GM23338 (cell line): ENCODE results near the gene PBX3. TPM values are rescaled to one million over a fixed set of nuclear protein-coding genes. Genes with fewer than 3 reads are reported as not detected.

Experiments
- ATAC-seq: fragments of 200-7000 bp; cut with Tn5 transposase; 3 replicates; pipeline ENCODE4 v1.9.1; 2020
- DNase-seq: peaks from one replicate; pipeline ENCODE4 v3.0.0-alpha.2; 2015; ENCODE audit warnings: low spot score
- H2AFZ ChIP-seq: fragments of 200-600 bp; sonication (generic); 2 replicates; pipeline ENCODE4 v1.8.0; 2016; ENCODE audit warnings: antibody characterized with exemption, mild to moderate bottlenecking, moderate library complexity
- H3F3A ChIP-seq: fragments of 200-600 bp; sonication (generic); replicated peaks from 2 replicates; pipeline ENCODE4 v1.8.0; 2017; ENCODE audit warnings: antibody characterized with exemption, mixed run types, low read depth
- H3K27ac ChIP-seq: fragments of 200-600 bp; sonication (generic); 2 replicates; pipeline ENCODE4 v1.6.1; 2016; ENCODE audit warnings: low read depth
- H3K27me3 ChIP-seq: fragments of 200-600 bp; sonication (generic); 2 replicates; pipeline ENCODE4 v1.8.0; 2016; ENCODE audit warnings: mild to moderate bottlenecking, mixed run types, moderate library complexity; ENCODE audit not compliant: insufficient read depth
- H3K36me3 ChIP-seq: fragments of 200-600 bp; sonication (generic); 2 replicates; pipeline ENCODE4 v1.8.0; 2016; ENCODE audit warnings: mild to moderate bottlenecking; ENCODE audit not compliant: insufficient read depth
- H3K4me1 ChIP-seq: fragments of 200-600 bp; sonication (generic); 2 replicates; pipeline ENCODE4 v1.8.0; 2016; ENCODE audit warnings: mild to moderate bottlenecking, moderate library complexity; ENCODE audit not compliant: insufficient read depth
- H3K4me2 ChIP-seq: fragments of 200-600 bp; sonication (generic); 2 replicates; pipeline ENCODE4 v1.7.1; 2017; ENCODE audit warnings: mixed run types
- H3K4me3 ChIP-seq: fragments of 200-600 bp; sonication (generic); 2 replicates; pipeline ENCODE4 v1.6.1; 2016; ENCODE audit warnings: mixed run types
- H3K79me2 ChIP-seq: fragments of 200-600 bp; sonication (generic); replicated peaks from 2 replicates; pipeline ENCODE4 v1.8.0; 2017; ENCODE audit warnings: mild to moderate bottlenecking; ENCODE audit not compliant: insufficient read depth
- H3K9me2 ChIP-seq: fragments of 200-600 bp; sonication (generic); 2 replicates; pipeline ENCODE4 v1.8.0; 2017; ENCODE audit not compliant: insufficient read depth
- H4K20me1 ChIP-seq: fragments of 200-600 bp; sonication (generic); replicated peaks from 2 replicates; pipeline ENCODE4 v1.8.0; 2017; ENCODE audit warnings: mild to moderate bottlenecking; ENCODE audit not compliant: insufficient read depth
- H3K27ac Mint-ChIP-seq: 2 replicates; pipeline ENCODE4 v1.8.0; 2020; ENCODE audit warnings: inconsistent platforms, mild to moderate bottlenecking, moderate library complexity, mixed read lengths
- H3K27me3 Mint-ChIP-seq: 3 replicates; pipeline ENCODE4 v1.8.0; 2022; ENCODE audit warnings: low read depth, mild to moderate bottlenecking, moderate library complexity, mixed read lengths, inconsistent platforms; ENCODE audit not compliant: insufficient read depth, poor library complexity
- H3K36me3 Mint-ChIP-seq: 3 replicates; pipeline ENCODE4 v1.8.0; 2021; ENCODE audit warnings: low read depth, mild to moderate bottlenecking, inconsistent platforms, moderate library complexity, mixed read lengths
- H3K4me1 Mint-ChIP-seq: 3 replicates; pipeline ENCODE4 v1.8.0; 2020; ENCODE audit warnings: mild to moderate bottlenecking, inconsistent platforms, mixed read lengths
- H3K4me3 Mint-ChIP-seq: 3 replicates; pipeline ENCODE4 v1.8.0; 2021; ENCODE audit warnings: moderate library complexity, mild to moderate bottlenecking, inconsistent platforms, mixed read lengths
- H3K9me3 Mint-ChIP-seq: 3 replicates; pipeline ENCODE4 v1.8.0; 2020; ENCODE audit warnings: moderate library complexity, mild to moderate bottlenecking, inconsistent platforms, mixed read lengths
- CREB1 ChIP-seq: fragments of 250-450 bp; sonication (Bioruptor Pico); IDR thresholded peaks from 2 replicates; pipeline ENCODE4 v1.5.0; 2020; ENCODE audit warnings: low read depth, mild to moderate bottlenecking, moderate library complexity
- EZH2 ChIP-seq: fragments of 200-600 bp; sonication (generic); IDR thresholded peaks from one replicate; pipeline ENCODE4 v1.8.0; 2017; ENCODE audit warnings: antibody characterized with exemption, mild to moderate bottlenecking, low read depth; ENCODE audit not compliant: unreplicated experiment
- EZH2phosphoT487 ChIP-seq: fragments of 200-600 bp; sonication (generic); IDR thresholded peaks from one replicate; pipeline ENCODE4 v1.8.1; 2018; ENCODE audit warnings: antibody characterized with exemption; ENCODE audit not compliant: unreplicated experiment
- JUNB ChIP-seq: IDR thresholded peaks from one replicate; pipeline ENCODE4 v1.6.1; 2016; ENCODE audit warnings: antibody characterized with exemption; ENCODE audit not compliant: unreplicated experiment
- NANOG ChIP-seq: IDR thresholded peaks from 2 replicates; pipeline ENCODE4 v1.6.1; 2016; ENCODE audit warnings: antibody characterized with exemption, borderline replicate concordance
- POLR2AphosphoS5 ChIP-seq: IDR thresholded peaks from 2 replicates; pipeline ENCODE4 v1.6.1; 2016; ENCODE audit warnings: antibody characterized with exemption, low read depth
- STAT1 ChIP-seq: IDR thresholded peaks from one replicate; pipeline ENCODE4 v1.6.1; 2016; ENCODE audit warnings: antibody characterized with exemption; ENCODE audit not compliant: unreplicated experiment
- ZNF114 ChIP-seq: fragments of 250-450 bp; sonication (Bioruptor Pico); IDR thresholded peaks from 2 replicates; pipeline ENCODE4 v1.5.0; 2020; ENCODE audit warnings: mild to moderate bottlenecking, moderate library complexity
- ZNF331 ChIP-seq: fragments of 250-450 bp; sonication (Bioruptor Pico); IDR thresholded peaks from 2 replicates; pipeline ENCODE4 v1.5.0; 2020; ENCODE audit warnings: low read depth, mild to moderate bottlenecking, moderate library complexity
- polyA plus RNA-seq: library from polyadenylated mRNA; unstranded; fragments of >200 nt; fragmentation: Nextera tagmentation; extraction: Ambion mirVana; gene quantifications from 2 replicates; pipeline ENCODE4 v1.2.1, GENCODE V29; 2016
- total RNA-seq: library from RNA; depleted of rRNA; stranded (reverse); fragments of >200 nt; shearing (Covaris generic); gene quantifications from 2 replicates; pipeline ENCODE4 v1.2.3, GENCODE V29; 2014
- TF ChIP-seq, protein P1 (sequence below): IDR thresholded peaks from 2 replicates; pipeline ENCODE4 v1.6.1; 2016; ENCODE audit warnings: antibody characterized with exemption
- TF ChIP-seq, protein P2 (sequence below), 2 experiments: fragments of 200-600 bp in 1 of 2; sonication (generic) in 1 of 2; conservative IDR thresholded peaks; 2 replicates each; pipeline versions ENCODE4 v1.5.1 to v1.6.1; 2016 to 2017; ENCODE audit warnings: antibody characterized with exemption in 2 of 2, low read depth in 2 of 2, mild to moderate bottlenecking in 2 of 2, moderate library complexity in 1 of 2
- TF ChIP-seq, protein P3 (sequence below): IDR thresholded peaks from one replicate; pipeline ENCODE4 v1.6.1; 2018; ENCODE audit warnings: antibody characterized with exemption; ENCODE audit not compliant: unreplicated experiment
- TF ChIP-seq, protein P4 (sequence below): fragments of 250-450 bp; sonication (Bioruptor Pico); IDR thresholded peaks from 2 replicates; pipeline ENCODE4 v1.5.0; 2020; ENCODE audit warnings: mild to moderate bottlenecking, moderate library complexity

PBX3 gene
- total and polyA plus RNA-seq, 2 experiments from 2014 or later: 28.9 to 50.5 TPM

DNA sequence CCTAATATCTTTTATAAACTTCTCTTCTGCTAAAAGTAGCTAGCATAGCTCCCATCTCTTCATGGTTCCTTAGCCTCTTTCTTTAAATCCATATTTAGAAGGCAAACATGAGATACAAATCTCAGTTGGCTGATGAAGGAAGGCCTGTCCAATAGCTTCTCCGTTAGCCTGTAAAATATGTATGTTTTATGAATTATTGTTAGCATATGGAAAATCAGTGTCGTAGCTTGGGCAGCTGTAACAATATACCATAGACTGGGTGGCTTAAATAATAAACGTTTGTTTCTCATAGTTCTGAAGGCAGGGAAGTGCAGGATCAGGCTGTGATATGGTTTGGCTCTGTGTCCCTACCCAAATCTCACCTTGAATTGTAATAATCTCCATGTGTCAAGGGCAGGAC, 63.8 kb downstream of the PBX3 start:
- TF ChIP-seq POLR2AphosphoS5: no peak
- no peak for TF ChIP-seq ZNF114 (CRISPR knock-in tag)
- no peak for TF ChIP-seq STAT1
- no peak for TF ChIP-seq JUNB
- TF ChIP-seq, protein P1, sequence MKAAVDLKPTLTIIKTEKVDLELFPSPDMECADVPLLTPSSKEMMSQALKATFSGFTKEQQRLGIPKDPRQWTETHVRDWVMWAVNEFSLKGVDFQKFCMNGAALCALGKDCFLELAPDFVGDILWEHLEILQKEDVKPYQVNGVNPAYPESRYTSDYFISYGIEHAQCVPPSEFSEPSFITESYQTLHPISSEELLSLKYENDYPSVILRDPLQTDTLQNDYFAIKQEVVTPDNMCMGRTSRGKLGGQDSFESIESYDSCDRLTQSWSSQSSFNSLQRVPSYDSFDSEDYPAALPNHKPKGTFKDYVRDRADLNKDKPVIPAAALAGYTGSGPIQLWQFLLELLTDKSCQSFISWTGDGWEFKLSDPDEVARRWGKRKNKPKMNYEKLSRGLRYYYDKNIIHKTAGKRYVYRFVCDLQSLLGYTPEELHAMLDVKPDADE: no peak
- TF ChIP-seq, protein P2, sequence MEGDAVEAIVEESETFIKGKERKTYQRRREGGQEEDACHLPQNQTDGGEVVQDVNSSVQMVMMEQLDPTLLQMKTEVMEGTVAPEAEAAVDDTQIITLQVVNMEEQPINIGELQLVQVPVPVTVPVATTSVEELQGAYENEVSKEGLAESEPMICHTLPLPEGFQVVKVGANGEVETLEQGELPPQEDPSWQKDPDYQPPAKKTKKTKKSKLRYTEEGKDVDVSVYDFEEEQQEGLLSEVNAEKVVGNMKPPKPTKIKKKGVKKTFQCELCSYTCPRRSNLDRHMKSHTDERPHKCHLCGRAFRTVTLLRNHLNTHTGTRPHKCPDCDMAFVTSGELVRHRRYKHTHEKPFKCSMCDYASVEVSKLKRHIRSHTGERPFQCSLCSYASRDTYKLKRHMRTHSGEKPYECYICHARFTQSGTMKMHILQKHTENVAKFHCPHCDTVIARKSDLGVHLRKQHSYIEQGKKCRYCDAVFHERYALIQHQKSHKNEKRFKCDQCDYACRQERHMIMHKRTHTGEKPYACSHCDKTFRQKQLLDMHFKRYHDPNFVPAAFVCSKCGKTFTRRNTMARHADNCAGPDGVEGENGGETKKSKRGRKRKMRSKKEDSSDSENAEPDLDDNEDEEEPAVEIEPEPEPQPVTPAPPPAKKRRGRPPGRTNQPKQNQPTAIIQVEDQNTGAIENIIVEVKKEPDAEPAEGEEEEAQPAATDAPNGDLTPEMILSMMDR (conservative IDR thresholded peaks at IDR 0.05; ENCODE audit: low read depth in 2 of 2): no peak
- no peak for TF ChIP-seq CREB1
- TF ChIP-seq EZH2: no peak
- TF ChIP-seq, protein P3, sequence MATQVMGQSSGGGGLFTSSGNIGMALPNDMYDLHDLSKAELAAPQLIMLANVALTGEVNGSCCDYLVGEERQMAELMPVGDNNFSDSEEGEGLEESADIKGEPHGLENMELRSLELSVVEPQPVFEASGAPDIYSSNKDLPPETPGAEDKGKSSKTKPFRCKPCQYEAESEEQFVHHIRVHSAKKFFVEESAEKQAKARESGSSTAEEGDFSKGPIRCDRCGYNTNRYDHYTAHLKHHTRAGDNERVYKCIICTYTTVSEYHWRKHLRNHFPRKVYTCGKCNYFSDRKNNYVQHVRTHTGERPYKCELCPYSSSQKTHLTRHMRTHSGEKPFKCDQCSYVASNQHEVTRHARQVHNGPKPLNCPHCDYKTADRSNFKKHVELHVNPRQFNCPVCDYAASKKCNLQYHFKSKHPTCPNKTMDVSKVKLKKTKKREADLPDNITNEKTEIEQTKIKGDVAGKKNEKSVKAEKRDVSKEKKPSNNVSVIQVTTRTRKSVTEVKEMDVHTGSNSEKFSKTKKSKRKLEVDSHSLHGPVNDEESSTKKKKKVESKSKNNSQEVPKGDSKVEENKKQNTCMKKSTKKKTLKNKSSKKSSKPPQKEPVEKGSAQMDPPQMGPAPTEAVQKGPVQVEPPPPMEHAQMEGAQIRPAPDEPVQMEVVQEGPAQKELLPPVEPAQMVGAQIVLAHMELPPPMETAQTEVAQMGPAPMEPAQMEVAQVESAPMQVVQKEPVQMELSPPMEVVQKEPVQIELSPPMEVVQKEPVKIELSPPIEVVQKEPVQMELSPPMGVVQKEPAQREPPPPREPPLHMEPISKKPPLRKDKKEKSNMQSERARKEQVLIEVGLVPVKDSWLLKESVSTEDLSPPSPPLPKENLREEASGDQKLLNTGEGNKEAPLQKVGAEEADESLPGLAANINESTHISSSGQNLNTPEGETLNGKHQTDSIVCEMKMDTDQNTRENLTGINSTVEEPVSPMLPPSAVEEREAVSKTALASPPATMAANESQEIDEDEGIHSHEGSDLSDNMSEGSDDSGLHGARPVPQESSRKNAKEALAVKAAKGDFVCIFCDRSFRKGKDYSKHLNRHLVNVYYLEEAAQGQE: no peak
- TF ChIP-seq NANOG: no peak
- TF ChIP-seq, protein P4, sequence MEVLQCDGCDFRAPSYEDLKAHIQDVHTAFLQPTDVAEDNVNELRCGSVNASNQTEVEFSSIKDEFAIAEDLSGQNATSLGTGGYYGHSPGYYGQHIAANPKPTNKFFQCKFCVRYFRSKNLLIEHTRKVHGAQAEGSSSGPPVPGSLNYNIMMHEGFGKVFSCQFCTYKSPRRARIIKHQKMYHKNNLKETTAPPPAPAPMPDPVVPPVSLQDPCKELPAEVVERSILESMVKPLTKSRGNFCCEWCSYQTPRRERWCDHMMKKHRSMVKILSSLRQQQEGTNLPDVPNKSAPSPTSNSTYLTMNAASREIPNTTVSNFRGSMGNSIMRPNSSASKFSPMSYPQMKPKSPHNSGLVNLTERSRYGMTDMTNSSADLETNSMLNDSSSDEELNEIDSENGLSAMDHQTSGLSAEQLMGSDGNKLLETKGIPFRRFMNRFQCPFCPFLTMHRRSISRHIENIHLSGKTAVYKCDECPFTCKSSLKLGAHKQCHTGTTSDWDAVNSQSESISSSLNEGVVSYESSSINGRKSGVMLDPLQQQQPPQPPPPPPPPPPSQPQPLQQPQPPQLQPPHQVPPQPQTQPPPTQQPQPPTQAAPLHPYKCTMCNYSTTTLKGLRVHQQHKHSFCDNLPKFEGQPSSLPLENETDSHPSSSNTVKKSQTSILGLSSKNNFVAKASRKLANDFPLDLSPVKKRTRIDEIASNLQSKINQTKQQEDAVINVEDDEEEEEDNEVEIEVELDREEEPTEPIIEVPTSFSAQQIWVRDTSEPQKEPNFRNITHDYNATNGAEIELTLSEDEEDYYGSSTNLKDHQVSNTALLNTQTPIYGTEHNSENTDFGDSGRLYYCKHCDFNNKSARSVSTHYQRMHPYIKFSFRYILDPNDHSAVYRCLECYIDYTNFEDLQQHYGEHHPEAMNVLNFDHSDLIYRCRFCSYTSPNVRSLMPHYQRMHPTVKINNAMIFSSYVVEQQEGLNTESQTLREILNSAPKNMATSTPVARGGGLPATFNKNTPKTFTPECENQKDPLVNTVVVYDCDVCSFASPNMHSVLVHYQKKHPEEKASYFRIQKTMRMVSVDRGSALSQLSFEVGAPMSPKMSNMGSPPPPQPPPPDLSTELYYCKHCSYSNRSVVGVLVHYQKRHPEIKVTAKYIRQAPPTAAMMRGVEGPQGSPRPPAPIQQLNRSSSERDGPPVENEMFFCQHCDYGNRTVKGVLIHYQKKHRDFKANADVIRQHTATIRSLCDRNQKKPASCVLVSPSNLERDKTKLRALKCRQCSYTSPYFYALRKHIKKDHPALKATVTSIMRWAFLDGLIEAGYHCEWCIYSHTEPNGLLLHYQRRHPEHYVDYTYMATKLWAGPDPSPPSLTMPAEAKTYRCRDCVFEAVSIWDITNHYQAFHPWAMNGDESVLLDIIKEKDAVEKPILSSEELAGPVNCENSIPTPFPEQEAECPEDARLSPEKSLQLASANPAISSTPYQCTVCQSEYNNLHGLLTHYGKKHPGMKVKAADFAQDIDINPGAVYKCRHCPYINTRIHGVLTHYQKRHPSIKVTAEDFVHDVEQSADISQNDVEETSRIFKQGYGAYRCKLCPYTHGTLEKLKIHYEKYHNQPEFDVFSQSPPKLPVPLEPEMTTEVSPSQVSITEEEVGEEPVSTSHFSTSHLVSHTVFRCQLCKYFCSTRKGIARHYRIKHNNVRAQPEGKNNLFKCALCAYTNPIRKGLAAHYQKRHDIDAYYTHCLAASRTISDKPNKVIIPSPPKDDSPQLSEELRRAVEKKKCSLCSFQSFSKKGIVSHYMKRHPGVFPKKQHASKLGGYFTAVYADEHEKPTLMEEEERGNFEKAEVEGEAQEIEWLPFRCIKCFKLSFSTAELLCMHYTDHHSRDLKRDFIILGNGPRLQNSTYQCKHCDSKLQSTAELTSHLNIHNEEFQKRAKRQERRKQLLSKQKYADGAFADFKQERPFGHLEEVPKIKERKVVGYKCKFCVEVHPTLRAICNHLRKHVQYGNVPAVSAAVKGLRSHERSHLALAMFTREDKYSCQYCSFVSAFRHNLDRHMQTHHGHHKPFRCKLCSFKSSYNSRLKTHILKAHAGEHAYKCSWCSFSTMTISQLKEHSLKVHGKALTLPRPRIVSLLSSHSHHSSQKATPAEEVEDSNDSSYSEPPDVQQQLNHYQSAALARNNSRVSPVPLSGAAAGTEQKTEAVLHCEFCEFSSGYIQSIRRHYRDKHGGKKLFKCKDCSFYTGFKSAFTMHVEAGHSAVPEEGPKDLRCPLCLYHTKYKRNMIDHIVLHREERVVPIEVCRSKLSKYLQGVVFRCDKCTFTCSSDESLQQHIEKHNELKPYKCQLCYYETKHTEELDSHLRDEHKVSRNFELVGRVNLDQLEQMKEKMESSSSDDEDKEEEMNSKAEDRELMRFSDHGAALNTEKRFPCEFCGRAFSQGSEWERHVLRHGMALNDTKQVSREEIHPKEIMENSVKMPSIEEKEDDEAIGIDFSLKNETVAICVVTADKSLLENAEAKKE: no peak
- no peak for TF ChIP-seq ZNF331 (CRISPR knock-in tag)
- TF ChIP-seq EZH2phosphoT487: no peak
- Histone ChIP-seq H3K4me1 (peaks cover 9% of the 10 kb centered on the region), H2AFZ (no peak overlapping the region), H4K20me1 (peaks cover 7% of the 10 kb centered on the region; the same call in 1 of the 2 replicates), H3K27me3 (no peaks in the 10 kb centered on the region), H3K9me2 (no peaks in the 10 kb centered on the region), H3F3A (no peaks in the 10 kb centered on the region), H3K4me3 (no peak overlapping the region), H3K4me2 (no peak overlapping the region), H3K36me3 (no peaks in the 10 kb centered on the region), H3K79me2 (peaks cover 65% of the 10 kb centered on the region), H3K27ac (no peak overlapping the region)
- Mint-ChIP-seq H3K9me3 (no peaks in the 10 kb centered on the region), H3K4me3 (no peak overlapping the region), H3K27me3 (no peaks in the 10 kb centered on the region), H3K36me3 (no peaks in the 10 kb centered on the region), H3K27ac (no peak overlapping the region; the same call in 1 of the 2 replicates), H3K4me1 (peaks cover 10% of the 10 kb centered on the region; the same call in 2 of the 3 replicates)
- DNase-seq (no peak), ATAC-seq (no peak)
